HT-29 (cell line): ENCODE data around the gene ACO1. TPM values are rescaled to one million over a fixed set of nuclear protein-coding genes. Genes with fewer than 3 reads are reported as not detected.

ENCODE experiments used
- DNase-seq: peaks from one replicate; pipeline ENCODE4 v3.0.0-alpha.2; 2015; ENCODE audit warnings: low spot score
- total RNA-seq: library from RNA; depleted of rRNA; stranded (reverse); fragments of >200 nt; shearing (Covaris generic); gene quantifications from 2 replicates; pipeline ENCODE4 v1.2.3, GENCODE V29; 2014

Gene ACO1
- total RNA-seq, 1 experiment from 2014 or later, result 27.1 TPM

- DNase-seq, result no peak
Observed at GRCh38 chr9:32382565-32383320, 1.7 kb upstream of the ACO1 start.

- DNase-seq, result no peak
Observed at GRCh38 chr9:32384002-32384363, 460 bp upstream of the ACO1 start.

- DNase-seq, result no peak
Observed at GRCh38 chr9:32385152-32385884, 875 bp downstream of the ACO1 start.

- DNase-seq, result no peak
Observed at GRCh38 chr9:32385885-32386283, 1.4 kb downstream of the ACO1 start.

GRCh38 chr9:32387256-32387655 lies 2.8 kb downstream of the ACO1 start:
- no peak for DNase-seq

GRCh38 chr9:32389365-32389764 lies 4.9 kb downstream of the ACO1 start:
- DNase-seq, result no peak

- no peak for DNase-seq
Observed at GRCh38 chr9:32393911-32394310, 9.5 kb downstream of the ACO1 start.

- DNase-seq, result no peak
Observed at GRCh38 chr9:32394381-32395049, 10.1 kb downstream of the ACO1 start.

GRCh38 chr9:32395510-32396216 lies 11.2 kb downstream of the ACO1 start:
- no peak for DNase-seq

- no peak for DNase-seq
Observed at GRCh38 chr9:32398207-32398606, 13.8 kb downstream of the ACO1 start.

- DNase-seq, result no peak
Observed at GRCh38 chr9:32399110-32399815, 14.8 kb downstream of the ACO1 start.

GRCh38 chr9:32401488-32401887 lies 17.0 kb downstream of the ACO1 start:
- DNase-seq, result no peak

GRCh38 chr9:32403567-32404260 lies 19.3 kb downstream of the ACO1 start:
- DNase-seq, result no peak

- DNase-seq, result no peak
Observed at GRCh38 chr9:32404402-32404801, 20.0 kb downstream of the ACO1 start.

- no peak for DNase-seq
Observed at GRCh38 chr9:32404856-32405255, 20.4 kb downstream of the ACO1 start.

GRCh38 chr9:32405506-32405905 lies 21.1 kb downstream of the ACO1 start:
- no peak for DNase-seq

- no peak for DNase-seq
Observed at GRCh38 chr9:32406046-32406445, 21.6 kb downstream of the ACO1 start.

- DNase-seq, result no peak
Observed at GRCh38 chr9:32411753-32412152, 27.3 kb downstream of the ACO1 start.

GRCh38 chr9:32412440-32412839 lies 28.0 kb downstream of the ACO1 start:
- no peak for DNase-seq

- no peak for DNase-seq
Observed at GRCh38 chr9:32413424-32413823, 29.0 kb downstream of the ACO1 start.

- no peak for DNase-seq
Observed at GRCh38 chr9:32414856-32415255, 30.4 kb downstream of the ACO1 start.
